ENCODE data around the gene OR7G2.

The OR7G2 gene

DNA sequence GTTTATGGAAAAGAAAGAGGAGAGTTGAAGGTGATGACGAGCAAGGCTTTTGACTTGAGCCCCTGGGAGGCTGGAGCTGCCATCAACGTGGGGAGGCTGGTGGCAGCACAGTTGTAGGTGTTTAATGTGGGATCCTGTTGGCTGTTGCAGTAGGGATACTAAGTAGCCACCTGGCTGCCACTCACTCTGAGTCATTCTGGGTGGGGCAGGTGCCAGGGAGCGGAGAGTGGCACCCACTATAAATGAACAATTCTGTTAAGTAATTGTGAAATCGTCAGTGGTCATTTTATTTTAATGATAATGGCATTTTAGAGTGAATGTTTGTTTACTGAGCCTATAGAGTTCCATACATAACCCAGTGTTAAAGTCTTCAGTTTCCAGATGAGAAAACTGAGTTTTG lies 42.7 kb upstream of the OR7G2 start:
- TF ChIP-seq GLIS3 (CRISPR knock-in tag; IDR thresholded peaks at IDR 0.05): no peak
- no peak for TF ChIP-seq ESRRG (CRISPR knock-in tag; IDR thresholded peaks at IDR 0.05)
- TF ChIP-seq TOX (CRISPR knock-in tag; IDR thresholded peaks at IDR 0.05; ENCODE audit: borderline replicate concordance): no peak
- no peak for TF ChIP-seq ZC3H10 (CRISPR knock-in tag; IDR thresholded peaks at IDR 0.05)
- TF ChIP-seq CSRNP3 (CRISPR knock-in tag; IDR thresholded peaks at IDR 0.05): no peak
- no peak for TF ChIP-seq OSR1 (CRISPR knock-in tag; IDR thresholded peaks at IDR 0.05)
- TF ChIP-seq RARB (CRISPR knock-in tag; IDR thresholded peaks at IDR 0.05): no peak
- ATAC-seq: no peak

DNA sequence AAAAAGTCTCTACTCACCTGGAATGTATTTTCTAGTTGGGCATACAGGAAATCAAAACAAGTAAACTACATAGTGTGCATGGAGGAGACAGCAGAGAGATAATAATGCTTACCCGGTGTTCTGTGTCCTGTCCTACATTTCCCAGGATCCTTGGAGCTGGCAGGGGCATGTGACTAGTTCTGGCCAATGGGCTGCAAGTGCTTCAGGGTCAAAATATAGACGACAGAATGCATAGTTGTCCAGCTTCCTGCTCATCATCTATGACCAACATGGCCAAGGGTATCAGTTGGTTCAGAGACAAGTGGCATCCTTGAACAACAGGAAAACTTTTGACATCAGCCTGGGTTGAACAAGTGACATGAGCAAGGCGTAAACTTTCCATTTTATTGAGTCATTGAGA lies 41.4 kb upstream of the OR7G2 start:
- TF ChIP-seq BACH2 (CRISPR knock-in tag; IDR thresholded peaks at IDR 0.05; ENCODE audit: borderline replicate concordance) (no peak), RARB (CRISPR knock-in tag; IDR thresholded peaks at IDR 0.05) (no peak), CSRNP3 (CRISPR knock-in tag; IDR thresholded peaks at IDR 0.05) (no peak)
- TF ChIP-seq, protein P1, sequence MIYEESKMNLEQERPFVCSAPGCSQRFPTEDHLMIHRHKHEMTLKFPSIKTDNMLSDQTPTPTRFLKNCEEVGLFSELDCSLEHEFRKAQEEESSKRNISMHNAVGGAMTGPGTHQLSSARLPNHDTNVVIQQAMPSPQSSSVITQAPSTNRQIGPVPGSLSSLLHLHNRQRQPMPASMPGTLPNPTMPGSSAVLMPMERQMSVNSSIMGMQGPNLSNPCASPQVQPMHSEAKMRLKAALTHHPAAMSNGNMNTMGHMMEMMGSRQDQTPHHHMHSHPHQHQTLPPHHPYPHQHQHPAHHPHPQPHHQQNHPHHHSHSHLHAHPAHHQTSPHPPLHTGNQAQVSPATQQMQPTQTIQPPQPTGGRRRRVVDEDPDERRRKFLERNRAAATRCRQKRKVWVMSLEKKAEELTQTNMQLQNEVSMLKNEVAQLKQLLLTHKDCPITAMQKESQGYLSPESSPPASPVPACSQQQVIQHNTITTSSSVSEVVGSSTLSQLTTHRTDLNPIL (CRISPR knock-in tag; IDR thresholded peaks at IDR 0.05; ENCODE audit: low read depth): no peak
- ATAC-seq: no peak

GRCh38 chr19:9146882-9147281 lies 39.6 kb upstream of the OR7G2 start:
- no peak for ATAC-seq
- TF ChIP-seq ZFP30 (CRISPR knock-in tag; IDR thresholded peaks at IDR 0.05) (no peak), BACH2 (CRISPR knock-in tag; IDR thresholded peaks at IDR 0.05; ENCODE audit: borderline replicate concordance) (no peak), ZFP3 (CRISPR knock-in tag; IDR thresholded peaks at IDR 0.05) (no peak), POU6F1 (CRISPR knock-in tag; IDR thresholded peaks at IDR 0.05; ENCODE audit: borderline replicate concordance, low read depth) (no peak), RARB (CRISPR knock-in tag; IDR thresholded peaks at IDR 0.05) (no peak), TOX (CRISPR knock-in tag; IDR thresholded peaks at IDR 0.05; ENCODE audit: borderline replicate concordance) (no peak), PPARA (CRISPR knock-in tag; IDR thresholded peaks at IDR 0.05; ENCODE audit: borderline replicate concordance) (no peak), ARNTL (CRISPR knock-in tag; IDR thresholded peaks at IDR 0.05; ENCODE audit: borderline replicate concordance, low read depth) (no peak), CSDC2 (CRISPR knock-in tag; IDR thresholded peaks at IDR 0.05) (no peak), ZC3H10 (CRISPR knock-in tag; IDR thresholded peaks at IDR 0.05) (no peak), TCF4 (CRISPR knock-in tag; IDR thresholded peaks at IDR 0.05; ENCODE audit: borderline replicate concordance) (no peak), CSRNP3 (CRISPR knock-in tag; IDR thresholded peaks at IDR 0.05) (no peak), OSR1 (CRISPR knock-in tag; IDR thresholded peaks at IDR 0.05) (no peak), ZNF8 (CRISPR knock-in tag; IDR thresholded peaks at IDR 0.05) (no peak)
- TF ChIP-seq, protein P2, sequence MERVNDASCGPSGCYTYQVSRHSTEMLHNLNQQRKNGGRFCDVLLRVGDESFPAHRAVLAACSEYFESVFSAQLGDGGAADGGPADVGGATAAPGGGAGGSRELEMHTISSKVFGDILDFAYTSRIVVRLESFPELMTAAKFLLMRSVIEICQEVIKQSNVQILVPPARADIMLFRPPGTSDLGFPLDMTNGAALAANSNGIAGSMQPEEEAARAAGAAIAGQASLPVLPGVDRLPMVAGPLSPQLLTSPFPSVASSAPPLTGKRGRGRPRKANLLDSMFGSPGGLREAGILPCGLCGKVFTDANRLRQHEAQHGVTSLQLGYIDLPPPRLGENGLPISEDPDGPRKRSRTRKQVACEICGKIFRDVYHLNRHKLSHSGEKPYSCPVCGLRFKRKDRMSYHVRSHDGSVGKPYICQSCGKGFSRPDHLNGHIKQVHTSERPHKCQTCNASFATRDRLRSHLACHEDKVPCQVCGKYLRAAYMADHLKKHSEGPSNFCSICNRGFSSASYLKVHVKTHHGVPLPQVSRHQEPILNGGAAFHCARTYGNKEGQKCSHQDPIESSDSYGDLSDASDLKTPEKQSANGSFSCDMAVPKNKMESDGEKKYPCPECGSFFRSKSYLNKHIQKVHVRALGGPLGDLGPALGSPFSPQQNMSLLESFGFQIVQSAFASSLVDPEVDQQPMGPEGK (CRISPR knock-in tag; IDR thresholded peaks at IDR 0.05; ENCODE audit: borderline replicate concordance): no peak
- TF ChIP-seq, protein P3, sequence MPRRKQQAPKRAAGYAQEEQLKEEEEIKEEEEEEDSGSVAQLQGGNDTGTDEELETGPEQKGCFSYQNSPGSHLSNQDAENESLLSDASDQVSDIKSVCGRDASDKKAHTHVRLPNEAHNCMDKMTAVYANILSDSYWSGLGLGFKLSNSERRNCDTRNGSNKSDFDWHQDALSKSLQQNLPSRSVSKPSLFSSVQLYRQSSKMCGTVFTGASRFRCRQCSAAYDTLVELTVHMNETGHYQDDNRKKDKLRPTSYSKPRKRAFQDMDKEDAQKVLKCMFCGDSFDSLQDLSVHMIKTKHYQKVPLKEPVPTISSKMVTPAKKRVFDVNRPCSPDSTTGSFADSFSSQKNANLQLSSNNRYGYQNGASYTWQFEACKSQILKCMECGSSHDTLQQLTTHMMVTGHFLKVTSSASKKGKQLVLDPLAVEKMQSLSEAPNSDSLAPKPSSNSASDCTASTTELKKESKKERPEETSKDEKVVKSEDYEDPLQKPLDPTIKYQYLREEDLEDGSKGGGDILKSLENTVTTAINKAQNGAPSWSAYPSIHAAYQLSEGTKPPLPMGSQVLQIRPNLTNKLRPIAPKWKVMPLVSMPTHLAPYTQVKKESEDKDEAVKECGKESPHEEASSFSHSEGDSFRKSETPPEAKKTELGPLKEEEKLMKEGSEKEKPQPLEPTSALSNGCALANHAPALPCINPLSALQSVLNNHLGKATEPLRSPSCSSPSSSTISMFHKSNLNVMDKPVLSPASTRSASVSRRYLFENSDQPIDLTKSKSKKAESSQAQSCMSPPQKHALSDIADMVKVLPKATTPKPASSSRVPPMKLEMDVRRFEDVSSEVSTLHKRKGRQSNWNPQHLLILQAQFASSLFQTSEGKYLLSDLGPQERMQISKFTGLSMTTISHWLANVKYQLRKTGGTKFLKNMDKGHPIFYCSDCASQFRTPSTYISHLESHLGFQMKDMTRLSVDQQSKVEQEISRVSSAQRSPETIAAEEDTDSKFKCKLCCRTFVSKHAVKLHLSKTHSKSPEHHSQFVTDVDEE (CRISPR knock-in tag; IDR thresholded peaks at IDR 0.05): no peak
